WTC11 (cell line): ENCODE data around the gene RNF181. TPM values are rescaled to one million over a fixed set of nuclear protein-coding genes. Genes with fewer than 3 reads are reported as not detected.

Experiments used
- AFF4 ChIP-seq: sonication (generic); formaldehyde crosslinking; IDR thresholded peaks from 2 replicates; pipeline ENCODE4 v1.8.1; 2023; ENCODE audit warnings: mild to moderate bottlenecking, missing genetic modification reagents, borderline replicate concordance
- CBFB ChIP-seq: sonication (generic); formaldehyde crosslinking; IDR thresholded peaks from 2 replicates; pipeline ENCODE4 v1.8.1; 2022; ENCODE audit warnings: mild to moderate bottlenecking, low read depth, missing genetic modification reagents
- CREM ChIP-seq: sonication (generic); formaldehyde crosslinking; IDR thresholded peaks from 2 replicates; pipeline ENCODE4 v1.8.1; 2022; ENCODE audit warnings: mild to moderate bottlenecking, missing genetic modification reagents, moderate library complexity
- EMX1 ChIP-seq: fragments of 250-450 bp; sonication (Bioruptor Pico); IDR thresholded peaks from 2 replicates; pipeline ENCODE4 v1.8.0; 2021; ENCODE audit warnings: mild to moderate bottlenecking
- ETV6 ChIP-seq: sonication (generic); formaldehyde crosslinking; IDR thresholded peaks from 2 replicates; pipeline ENCODE4 v1.8.1; 2022; ENCODE audit warnings: mild to moderate bottlenecking, missing genetic modification reagents
- FOXK1 ChIP-seq: sonication (generic); formaldehyde crosslinking; IDR thresholded peaks from 2 replicates; pipeline ENCODE4 v1.8.0; 2022; ENCODE audit warnings: mild to moderate bottlenecking, moderate library complexity, missing genetic modification reagents
- JAZF1 ChIP-seq: fragments of 250-450 bp; sonication (Bioruptor Pico); IDR thresholded peaks from 2 replicates; pipeline ENCODE4 v1.9.0; 2021; ENCODE audit warnings: moderate library complexity, mild to moderate bottlenecking, inconsistent platforms
- MAX ChIP-seq: sonication (generic); formaldehyde crosslinking; IDR thresholded peaks from 2 replicates; pipeline ENCODE4 v1.8.0; 2022; ENCODE audit warnings: mild to moderate bottlenecking, missing genetic modification reagents
- NFE2L1 ChIP-seq: sonication (generic); formaldehyde crosslinking; IDR thresholded peaks from 2 replicates; pipeline ENCODE4 v1.8.1; 2023; ENCODE audit warnings: missing genetic modification reagents
- NR3C1 ChIP-seq: sonication (generic); formaldehyde crosslinking; conservative IDR thresholded peaks from 2 replicates; pipeline ENCODE4 v1.8.1; 2023; ENCODE audit warnings: low read depth, mild to moderate bottlenecking, missing genetic modification reagents
- OVOL2 ChIP-seq: fragments of 250-450 bp; sonication (Bioruptor Pico); IDR thresholded peaks from 2 replicates; pipeline ENCODE4 v1.9.0; 2021; ENCODE audit warnings: mild to moderate bottlenecking, borderline replicate concordance
- PRRX2 ChIP-seq: fragments of 250-450 bp; sonication (Bioruptor Pico); IDR thresholded peaks from 2 replicates; pipeline ENCODE4 v1.8.0; 2021; ENCODE audit warnings: mild to moderate bottlenecking
- SMAD4 ChIP-seq: sonication (generic); formaldehyde crosslinking; IDR thresholded peaks from 2 replicates; pipeline ENCODE4 v1.8.0; 2022; ENCODE audit warnings: mild to moderate bottlenecking, missing genetic modification reagents
- SP1 ChIP-seq: sonication (generic); formaldehyde crosslinking; conservative IDR thresholded peaks from 2 replicates; pipeline ENCODE4 v1.8.1; 2022; ENCODE audit warnings: missing genetic modification reagents
- STAT6 ChIP-seq: sonication (generic); formaldehyde crosslinking; conservative IDR thresholded peaks from 2 replicates; pipeline ENCODE4 v1.8.1; 2023; ENCODE audit warnings: mild to moderate bottlenecking, low read depth, missing genetic modification reagents, moderate library complexity
- TCF7 ChIP-seq: sonication (generic); formaldehyde crosslinking; IDR thresholded peaks from 2 replicates; pipeline ENCODE4 v1.8.0; 2022; ENCODE audit warnings: mild to moderate bottlenecking, low read depth, missing genetic modification reagents, moderate library complexity
- USF2 ChIP-seq: sonication (generic); formaldehyde crosslinking; IDR thresholded peaks from 2 replicates; pipeline ENCODE4 v1.8.1; 2023; ENCODE audit warnings: mild to moderate bottlenecking, missing genetic modification reagents, moderate library complexity
- ZBTB21 ChIP-seq: sonication (generic); formaldehyde crosslinking; IDR thresholded peaks from 2 replicates; pipeline ENCODE4 v1.8.1; 2023; ENCODE audit warnings: mild to moderate bottlenecking, missing genetic modification reagents, borderline replicate concordance
- ZNF121 ChIP-seq: sonication (generic); formaldehyde crosslinking; IDR thresholded peaks from 2 replicates; pipeline ENCODE4 v1.8.0; 2023; ENCODE audit warnings: missing genetic modification reagents
- ZNF423 ChIP-seq: fragments of 250-450 bp; sonication (Bioruptor Pico); IDR thresholded peaks from 2 replicates; pipeline ENCODE4 v2.1.2; 2022; ENCODE audit warnings: mild to moderate bottlenecking, moderate library complexity
- ZNF512 ChIP-seq: sonication (generic); formaldehyde crosslinking; IDR thresholded peaks from 2 replicates; pipeline ENCODE4 v1.8.1; 2022; ENCODE audit warnings: missing genetic modification reagents, borderline replicate concordance
- ZNF532 ChIP-seq: fragments of 250-450 bp; sonication (Bioruptor Pico); IDR thresholded peaks from 2 replicates; pipeline ENCODE4 v1.9.0; 2021; ENCODE audit warnings: mild to moderate bottlenecking, borderline replicate concordance
- ZSCAN18 ChIP-seq: fragments of 250-450 bp; sonication (Bioruptor Pico); IDR thresholded peaks from 2 replicates; pipeline ENCODE4 v2.1.2; 2022; ENCODE audit warnings: mild to moderate bottlenecking, moderate library complexity
- total RNA-seq: library from RNA; stranded (reverse); gene quantifications from 3 replicates; pipeline ENCODE4 v1.2.3, GENCODE V29; 2021

RNF181 gene
- total RNA-seq, 1 experiment from 2014 or later, result 95.4 TPM

GRCh38 chr2:85611705-85612587 is 16.4 kb downstream of the RNF181 start, which contains the start of gene C2orf68 (continued):
- TF ChIP-seq OVOL2 (CRISPR knock-in tag), result no peak
- TF ChIP-seq SP1 (CRISPR knock-in tag), result peak; percentile 78; the same call in 1 of the 2 replicates
- no peak for TF ChIP-seq ZSCAN18
- no peak for TF ChIP-seq CBFB (CRISPR knock-in tag)
- no peak for TF ChIP-seq CREM (CRISPR knock-in tag)
- no peak for TF ChIP-seq TCF7 (CRISPR knock-in tag)
- 0 out of 2 replicates have a peak, but pooled peaks have one; percentile 67 for TF ChIP-seq NR3C1 (CRISPR knock-in tag)
- TF ChIP-seq USF2 (CRISPR knock-in tag), result 0 out of 2 replicates have a peak, but pooled peaks have one; percentile 15
- no peak for TF ChIP-seq NFE2L1 (CRISPR knock-in tag)
- TF ChIP-seq ZNF423, result no peak
- TF ChIP-seq AFF4, result 0 out of 2 replicates have a peak, but pooled peaks have one; percentile 25
- TF ChIP-seq ZBTB21, result peak; percentile 62; the same call in 1 of the 2 replicates
- peak; percentile 62; the same call in 1 of the 2 replicates for TF ChIP-seq SMAD4 (CRISPR knock-in tag)
- no peak for TF ChIP-seq JAZF1 (CRISPR knock-in tag)
- no peak for TF ChIP-seq ZNF532 (CRISPR knock-in tag)
- TF ChIP-seq PRRX2, result no peak
- TF ChIP-seq ZNF121 (CRISPR knock-in tag), result peak; percentile 5; the same call in 1 of the 2 replicates
- TF ChIP-seq MAX (CRISPR knock-in tag), result peak; percentile 67
- TF ChIP-seq FOXK1 (CRISPR knock-in tag), result peak; percentile 70
- no peak for TF ChIP-seq ZNF512 (CRISPR knock-in tag)
- TF ChIP-seq STAT6 (CRISPR knock-in tag), result no peak
- TF ChIP-seq EMX1, result no peak
- TF ChIP-seq ETV6 (CRISPR knock-in tag), result peak; percentile 18; the same call in 1 of the 2 replicates
